Neural cell (in vitro differentiated cells): ENCODE measurements around the gene RHBDD3. TPM values are rescaled to one million over a fixed set of nuclear protein-coding genes. Genes with fewer than 3 reads are reported as not detected.
A peak's percentile ranks its signal among the peaks of the same experiment; 100 is the strongest.

ENCODE experiments used
- H2AFZ ChIP-seq: fragments of 200-600, 300-800 bp; sonication (generic), shearing (Covaris generic); 2 replicates; pipeline ENCODE4 v1.6.0; 2014; ENCODE audit warnings: low read depth, mild to moderate bottlenecking, antibody characterized with exemption, low read length, moderate library complexity
- H3F3A ChIP-seq: fragments of 200-600 bp; shearing (Covaris generic); 2 replicates; pipeline ENCODE4 v1.6.1; 2016; ENCODE audit warnings: mild to moderate bottlenecking, moderate library complexity, mixed read lengths, antibody characterized with exemption, low read length; ENCODE audit not compliant: insufficient read depth, poor library complexity, severe bottlenecking
- H3K27ac ChIP-seq: fragments of 200-600, 300-800 bp; sonication (generic), shearing (Covaris generic); 2 replicates; pipeline ENCODE4 v1.5.1; 2014; ENCODE audit warnings: mild to moderate bottlenecking, low read length, moderate library complexity
- H3K27me3 ChIP-seq: fragments of 300-800, 200-600 bp; sonication (generic), shearing (Covaris generic); 2 replicates; pipeline ENCODE4 v1.6.0; 2014; ENCODE audit warnings: mild to moderate bottlenecking, low read depth, low read length, moderate library complexity; ENCODE audit not compliant: insufficient read depth
- H3K36me3 ChIP-seq: fragments of 300-800, 200-600 bp; sonication (generic), shearing (Covaris generic); 2 replicates; pipeline ENCODE4 v1.5.1; 2014; ENCODE audit warnings: mild to moderate bottlenecking, antibody characterized with exemption, low read length, moderate library complexity; ENCODE audit not compliant: insufficient read depth
- H3K4me2 ChIP-seq: fragments of 300-800, 200-600 bp; sonication (generic), shearing (Covaris generic); 2 replicates; pipeline ENCODE4 v1.6.0; 2014; ENCODE audit warnings: mild to moderate bottlenecking, low read length
- H3K4me3 ChIP-seq: fragments of 300-800, 200-600 bp; sonication (generic), shearing (Covaris generic); 2 replicates; pipeline ENCODE4 v1.5.1; 2014; ENCODE audit warnings: mild to moderate bottlenecking, low read length, moderate library complexity
- H3K79me2 ChIP-seq: fragments of 200-600 bp; shearing (Covaris generic); replicated peaks from 2 replicates; pipeline ENCODE4 v1.6.0; 2014; ENCODE audit warnings: mild to moderate bottlenecking, low read length, moderate library complexity; ENCODE audit not compliant: insufficient read depth
- H3K9ac ChIP-seq: fragments of 300-800, 200-600 bp; sonication (generic), shearing (Covaris generic); 2 replicates; pipeline ENCODE4 v1.6.1; 2016; ENCODE audit warnings: mild to moderate bottlenecking, low read length, mixed read lengths
- H3K9me2 ChIP-seq: fragments of 200-600 bp; shearing (Covaris generic); 2 replicates; pipeline ENCODE4 v1.6.1; 2016; ENCODE audit warnings: mild to moderate bottlenecking, low read length, mixed read lengths; ENCODE audit not compliant: insufficient read depth
- H3K9me3 ChIP-seq: fragments of 200-600, 300-800 bp; sonication (generic), shearing (Covaris generic); 2 replicates; pipeline ENCODE4 v1.6.1; 2016; ENCODE audit warnings: mild to moderate bottlenecking, mixed run types, low read length, moderate library complexity, mixed read lengths
- H4K20me1 ChIP-seq: fragments of 200-600 bp; shearing (Covaris generic); 2 replicates; pipeline ENCODE4 v1.6.1; 2016; ENCODE audit warnings: mild to moderate bottlenecking, mixed run types; ENCODE audit not compliant: insufficient read depth
- CTCF ChIP-seq: fragments of 450-650 bp; IDR thresholded peaks from 2 replicates; pipeline ENCODE4 v1.5.1; 2014; ENCODE audit warnings: antibody characterized with exemption, mild to moderate bottlenecking, moderate library complexity; ENCODE audit not compliant: poor library complexity, severe bottlenecking
- EP300 ChIP-seq: fragments of 450-650 bp; conservative IDR thresholded peaks from 2 replicates; pipeline ENCODE4 v1.6.1; 2014; ENCODE audit warnings: antibody characterized with exemption, mild to moderate bottlenecking, moderate library complexity; ENCODE audit not compliant: poor library complexity, severe bottlenecking
- EZH2 ChIP-seq: fragments of 200-600, 300-800 bp; shearing (Covaris generic), sonication (generic); IDR thresholded peaks from 2 replicates; pipeline ENCODE4 v1.6.1; 2014; ENCODE audit warnings: antibody characterized with exemption, low read length, borderline replicate concordance, mild to moderate bottlenecking; ENCODE audit not compliant: insufficient read depth, poor library complexity, severe bottlenecking
- MXI1 ChIP-seq: fragments of 450-650 bp; conservative IDR thresholded peaks from 2 replicates; pipeline ENCODE4 v1.6.1; 2014; ENCODE audit warnings: antibody characterized with exemption, mild to moderate bottlenecking; ENCODE audit not compliant: poor library complexity, severe bottlenecking
- POLR2AphosphoS5 ChIP-seq: IDR thresholded peaks from 2 replicates; pipeline ENCODE4 v1.6.1; 2012
- RAD21 ChIP-seq: fragments of 450-650 bp; conservative IDR thresholded peaks from 2 replicates; pipeline ENCODE4 v1.6.1; 2014; ENCODE audit warnings: antibody characterized with exemption, mild to moderate bottlenecking, moderate library complexity
- REST ChIP-seq: IDR thresholded peaks from 2 replicates; pipeline ENCODE4 v1.6.1; 2012; ENCODE audit warnings: borderline replicate concordance
- SMC3 ChIP-seq: fragments of 450-650 bp; conservative IDR thresholded peaks from 2 replicates; pipeline ENCODE4 v1.6.1; 2014; ENCODE audit warnings: antibody characterized with exemption, mild to moderate bottlenecking, moderate library complexity; ENCODE audit not compliant: poor library complexity
- TAF1 ChIP-seq: IDR thresholded peaks from 2 replicates; pipeline ENCODE4 v1.6.1; 2012; ENCODE audit warnings: low read depth
- polyA plus RNA-seq: library from polyadenylated mRNA; depleted of rRNA; stranded (reverse); fragments of >200 nt; gene quantifications from 2 replicates; pipeline ENCODE4 v1.2.3, GENCODE V29; 2014

Gene RHBDD3
- polyA plus RNA-seq, 1 donor from 2014 or later: 114 TPM

GRCh38 chr22:29275167-29275566 is 7.4 kb upstream of the RHBDD3 start:
- H4K20me1 ChIP-seq: peaks cover 42% of the 10 kb centered on the region
- H3K27ac ChIP-seq: no peak overlapping the region
- H3K4me3 ChIP-seq: no peak overlapping the region
- H3F3A ChIP-seq: no peaks in the 10 kb centered on the region
- peaks cover 92% of the 10 kb centered on the region for H3K79me2 ChIP-seq
- no peaks in the 10 kb centered on the region for H3K9me3 ChIP-seq
- H3K4me2 ChIP-seq: no peak overlapping the region
- peaks cover 17% of the 10 kb centered on the region for H3K36me3 ChIP-seq
- no peak overlapping the region for H2AFZ ChIP-seq
- H3K9me2 ChIP-seq: no peaks in the 10 kb centered on the region
- no peak for TF ChIP-seq REST
- TF ChIP-seq EZH2: no peak
- no peak for TF ChIP-seq POLR2AphosphoS5
- no peak for TF ChIP-seq TAF1
- no peak for TF ChIP-seq SMC3
- TF ChIP-seq MXI1: no peak
- no peak for TF ChIP-seq RAD21
- TF ChIP-seq EP300: no peak
- no peak for TF ChIP-seq CTCF
- no peaks in the 10 kb centered on the region for H3K27me3 ChIP-seq
- no peak overlapping the region for H3K9ac ChIP-seq

- TF ChIP-seq SMC3 (no peak), TAF1 (no peak), RAD21 (no peak), POLR2AphosphoS5 (no peak), EZH2 (no peak), CTCF (no peak), EP300 (no peak), MXI1 (no peak), REST (no peak)
- Histone ChIP-seq H3K27me3 (no peaks in the 10 kb centered on the region), H3F3A (no peaks in the 10 kb centered on the region), H4K20me1 (peaks cover 42% of the 10 kb centered on the region), H3K9ac (no peak overlapping the region), H3K4me3 (peak overlapping the region; percentile 91), H3K27ac (no peak overlapping the region), H3K9me3 (no peaks in the 10 kb centered on the region), H3K36me3 (peaks cover 10% of the 10 kb centered on the region), H3K79me2 (peaks cover 95% of the 10 kb centered on the region), H3K9me2 (no peaks in the 10 kb centered on the region), H2AFZ (no peak overlapping the region), H3K4me2 (no peak overlapping the region)
Measured at GRCh38 chr22:29272624-29273023, 4.8 kb upstream of the RHBDD3 start.
